Germinal center (tissue), 1 donor: ENCODE measurements around the gene UBE2D2.
"Not testable (repeated sequence)": the region's sequence is repeated elsewhere in the genome, so short reads cannot be mapped to it uniquely, and the experiment has no call there.

Experiments
- DNase-seq: peaks from one replicate; pipeline ENCODE4 v3.0.0; 2012; ENCODE audit warnings: mixed read lengths, low spot score

UBE2D2 gene

GRCh38 chr5:139560752-139561654, at the start of gene UBE2D2:
UBE2D2 (plus strand) TSS chr5:139561339; CDS start chr5:139561792, 453 bp downstream.
- peak; percentile 95 for DNase-seq

GRCh38 chr5:139512786-139513390, 48.3 kb upstream of the UBE2D2 start:
- no peak for DNase-seq

GRCh38 chr5:139513434-139513833, 47.7 kb upstream of the UBE2D2 start:
- DNase-seq: not testable (repeated sequence)

- no peak for DNase-seq
Observed at GRCh38 chr5:139513852-139514485, 47.2 kb upstream of the UBE2D2 start.

- DNase-seq: no peak
Observed at GRCh38 chr5:139514486-139514856, 46.7 kb upstream of the UBE2D2 start.

- DNase-seq: peak; percentile 93
Observed at GRCh38 chr5:139517683-139518564, 43.2 kb upstream of the UBE2D2 start.

- DNase-seq: peak; percentile 22
Observed at GRCh38 chr5:139523635-139524445, 37.3 kb upstream of the UBE2D2 start.

GRCh38 chr5:139524446-139524845, 36.7 kb upstream of the UBE2D2 start:
- DNase-seq: no peak

- DNase-seq: no peak
Observed at GRCh38 chr5:139524940-139525585, 36.1 kb upstream of the UBE2D2 start.

GRCh38 chr5:139525586-139526308, 35.4 kb upstream of the UBE2D2 start:
- DNase-seq: not testable (repeated sequence)

- not testable (repeated sequence) for DNase-seq
Observed at GRCh38 chr5:139526309-139527089, 34.6 kb upstream of the UBE2D2 start.

- not testable (repeated sequence) for DNase-seq
Observed at GRCh38 chr5:139527090-139527470, 34.1 kb upstream of the UBE2D2 start.

- not testable (repeated sequence) for DNase-seq
Observed at GRCh38 chr5:139527896-139528467, 33.2 kb upstream of the UBE2D2 start.

GRCh38 chr5:139528695-139529094, 32.4 kb upstream of the UBE2D2 start:
- not testable (repeated sequence) for DNase-seq

- DNase-seq: not testable (repeated sequence)
Observed at GRCh38 chr5:139530079-139530478, 31.1 kb upstream of the UBE2D2 start.

- no peak for DNase-seq
Observed at GRCh38 chr5:139531772-139532169, 29.4 kb upstream of the UBE2D2 start.

GRCh38 chr5:139543423-139543991, 17.6 kb upstream of the UBE2D2 start:
- peak; percentile 83 for DNase-seq

GRCh38 chr5:139546593-139546992, 14.5 kb upstream of the UBE2D2 start:
- not testable (repeated sequence) for DNase-seq
